Stimulated activated CD8-positive, alpha-beta memory T cell treated with anti-CD3 and anti-CD28 coated beads, Interleukin-2, amount 100 ng/mL, for 1 hour (primary cell): ENCODE results near the gene ST3GAL6.

ENCODE experiments used
- DNase-seq, 2 donors: peaks; one replicate each; pipeline ENCODE4 v3.0.0-alpha.2; 2020; ENCODE audit warnings: low read depth in 2 of 2

The ST3GAL6 gene

DNA sequence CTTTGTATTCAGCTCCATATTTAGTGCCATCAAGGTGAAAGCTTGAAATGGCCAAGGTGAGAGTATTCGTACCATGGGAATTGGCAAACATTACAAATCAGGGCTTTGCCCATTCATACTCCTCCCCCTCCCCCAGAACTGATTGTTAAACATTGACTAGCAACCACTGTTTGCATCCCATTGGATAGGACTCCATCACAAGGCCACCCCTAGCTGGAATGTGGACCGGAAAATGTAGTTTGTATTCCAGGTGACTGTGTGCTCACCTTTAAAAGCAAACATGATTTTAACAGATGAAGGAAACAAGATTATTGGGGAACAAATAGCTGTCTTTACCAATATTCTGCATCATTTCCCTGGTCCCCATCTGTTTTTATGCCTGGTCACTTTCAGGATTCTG is 14.1 kb downstream of the ST3GAL6 start:
- DNase-seq: no peak

- DNase-seq: no peak
These were observed 14.7 kb downstream of the ST3GAL6 start for GRCh38 chr3:98777801-98778220.

- no peak for DNase-seq
These were observed 15.2 kb downstream of the ST3GAL6 start for GRCh38 chr3:98778383-98778782.

- no peak for DNase-seq
These were observed 15.8 kb downstream of the ST3GAL6 start for GRCh38 chr3:98778852-98779413.

DNA sequence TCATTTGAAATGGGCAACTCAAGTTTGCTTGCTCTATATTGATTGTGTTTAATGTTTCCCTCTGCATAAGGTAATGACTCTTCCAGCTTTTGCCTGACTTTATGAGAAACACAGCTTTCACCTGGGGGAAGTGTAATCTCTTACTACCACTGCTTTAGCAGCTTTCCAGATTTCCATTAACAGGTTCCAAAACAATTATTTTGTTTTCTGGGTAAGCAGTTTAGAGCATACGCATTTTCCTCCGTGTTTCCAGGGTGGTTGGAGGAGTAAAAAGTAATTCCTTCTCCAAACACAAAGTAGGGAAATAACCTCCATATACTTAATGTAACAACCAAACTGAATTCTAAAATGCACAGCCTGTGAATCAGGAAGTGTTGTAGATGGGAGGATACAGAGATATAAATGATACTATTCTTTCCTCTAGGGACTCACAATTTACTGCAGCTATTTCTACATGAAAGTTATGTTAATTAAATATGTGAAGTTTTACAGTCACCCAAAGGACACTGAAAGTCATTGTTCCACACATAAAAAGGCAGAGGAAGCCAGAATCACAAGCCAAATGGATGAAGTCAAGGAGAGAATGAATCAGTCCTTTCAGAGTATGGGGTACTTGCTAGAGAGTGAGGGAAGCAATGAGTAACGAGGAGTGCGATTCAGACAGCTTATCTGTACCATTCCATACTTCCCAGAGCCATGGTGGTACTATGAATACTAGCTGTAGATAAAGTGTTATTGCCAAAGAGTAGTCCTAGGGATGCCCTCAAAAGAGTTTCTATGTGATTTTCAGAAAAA is 16.6 kb downstream of the ST3GAL6 start:
- DNase-seq: no peak

DNA sequence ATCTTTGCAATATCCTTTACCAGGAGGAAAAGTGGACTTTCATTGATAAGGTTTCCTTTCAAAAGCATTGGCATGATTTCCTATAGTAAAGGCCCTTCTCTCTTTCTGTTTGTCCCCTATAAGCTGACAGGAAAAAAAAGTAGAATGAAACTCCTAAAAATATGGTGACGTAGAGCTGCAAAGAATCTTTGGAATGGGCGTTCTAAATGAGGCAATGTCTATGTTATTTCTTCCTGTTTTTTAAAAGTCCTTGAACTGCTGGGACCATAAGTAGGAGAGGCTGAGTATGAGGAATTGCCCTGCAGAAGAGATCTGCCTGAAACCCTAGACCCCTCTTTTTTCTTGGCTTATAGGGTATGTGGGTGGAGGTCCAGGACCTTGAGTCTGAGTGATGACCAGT is 17.2 kb downstream of the ST3GAL6 start:
- DNase-seq: no peak

DNA sequence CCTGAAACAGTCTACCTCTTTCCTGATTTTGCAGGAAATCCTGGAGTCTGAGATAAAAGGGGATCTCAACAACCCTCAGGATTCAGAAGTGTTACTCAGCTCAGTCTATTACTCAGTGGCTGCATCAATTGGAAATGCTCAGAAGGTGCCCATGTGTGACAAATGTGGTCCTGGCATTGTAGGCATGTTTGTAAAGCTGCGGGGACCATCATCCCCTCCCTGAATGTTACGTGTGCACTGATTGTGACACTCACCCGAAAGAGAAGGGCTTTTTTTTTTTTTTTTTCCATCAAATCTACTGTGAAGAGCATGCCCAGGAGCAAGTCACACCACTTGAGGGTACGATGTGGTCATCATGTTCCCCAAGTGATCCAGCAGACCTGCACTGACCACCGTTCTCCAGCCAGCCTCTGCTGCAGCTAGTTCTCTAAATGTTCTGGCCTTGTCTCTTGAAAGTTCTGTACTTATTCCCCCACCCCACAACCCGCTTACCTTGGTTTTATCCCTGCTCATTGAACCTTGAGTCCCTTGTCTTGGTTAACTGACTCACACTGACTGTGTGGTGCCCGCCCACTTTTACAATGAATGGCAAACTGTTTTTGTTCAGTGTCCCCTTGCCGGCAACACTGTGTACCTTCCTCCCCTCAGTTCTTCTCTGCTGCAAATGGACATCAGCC is 19.8 kb downstream of the ST3GAL6 start:
- DNase-seq: no peak

GRCh38 chr3:98784042-98784441 is 20.9 kb downstream of the ST3GAL6 start:
- no peak for DNase-seq

- DNase-seq: no peak
These were observed 21.8 kb downstream of the ST3GAL6 start for GRCh38 chr3:98784666-98785600.

DNA sequence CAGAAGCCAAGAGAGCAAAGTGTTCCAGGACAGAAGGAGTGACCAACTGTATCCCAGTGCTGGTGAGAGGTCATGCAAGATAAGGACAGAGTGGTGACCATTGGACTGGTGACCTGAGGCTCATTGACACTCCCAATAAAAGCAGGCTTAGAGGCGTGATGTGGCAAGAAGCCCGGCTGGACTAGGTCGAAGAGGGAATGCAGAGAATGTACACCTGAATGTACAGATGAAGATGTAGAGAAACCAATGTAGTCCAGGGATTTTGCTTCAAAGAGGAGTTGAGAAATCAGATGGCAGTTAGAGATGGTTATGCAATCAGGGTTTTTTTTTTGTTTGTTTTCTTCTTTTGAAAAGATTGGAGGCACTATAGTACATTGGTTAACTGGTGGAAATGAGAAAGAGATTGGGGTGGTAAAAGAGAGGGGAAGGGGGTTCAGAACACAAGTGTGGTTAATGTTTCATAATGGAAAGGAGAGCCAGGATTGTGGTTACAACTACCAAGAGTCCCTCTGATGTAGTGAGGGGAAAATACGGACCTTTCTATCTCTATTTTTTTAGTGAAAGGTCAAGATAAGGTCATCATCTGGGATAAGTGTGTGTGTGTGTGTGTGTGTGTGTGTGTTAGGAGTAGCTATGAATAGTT is 23.3 kb downstream of the ST3GAL6 start:
- no peak for DNase-seq

DNA sequence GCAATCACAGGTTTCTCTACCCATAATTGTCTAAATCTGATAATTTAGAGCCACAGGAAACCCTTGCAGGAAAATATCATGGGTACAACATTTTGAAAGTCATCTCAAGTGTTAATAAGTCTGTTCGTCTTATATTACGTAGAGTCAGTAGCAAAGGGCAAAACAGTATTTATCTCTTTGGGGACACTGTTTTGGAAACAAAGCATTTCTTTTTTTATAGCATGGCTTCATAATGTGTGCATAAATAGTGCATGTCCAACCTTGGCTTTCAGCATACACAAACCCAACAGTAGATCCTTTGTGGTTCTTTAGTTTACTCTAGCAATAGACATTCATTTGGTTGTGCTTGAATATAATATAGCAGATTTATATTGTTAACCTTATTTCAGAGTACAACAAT is 24.0 kb downstream of the ST3GAL6 start:
- no peak for DNase-seq

- DNase-seq: no peak
These were observed 25.5 kb downstream of the ST3GAL6 start for GRCh38 chr3:98788651-98789050.

DNA sequence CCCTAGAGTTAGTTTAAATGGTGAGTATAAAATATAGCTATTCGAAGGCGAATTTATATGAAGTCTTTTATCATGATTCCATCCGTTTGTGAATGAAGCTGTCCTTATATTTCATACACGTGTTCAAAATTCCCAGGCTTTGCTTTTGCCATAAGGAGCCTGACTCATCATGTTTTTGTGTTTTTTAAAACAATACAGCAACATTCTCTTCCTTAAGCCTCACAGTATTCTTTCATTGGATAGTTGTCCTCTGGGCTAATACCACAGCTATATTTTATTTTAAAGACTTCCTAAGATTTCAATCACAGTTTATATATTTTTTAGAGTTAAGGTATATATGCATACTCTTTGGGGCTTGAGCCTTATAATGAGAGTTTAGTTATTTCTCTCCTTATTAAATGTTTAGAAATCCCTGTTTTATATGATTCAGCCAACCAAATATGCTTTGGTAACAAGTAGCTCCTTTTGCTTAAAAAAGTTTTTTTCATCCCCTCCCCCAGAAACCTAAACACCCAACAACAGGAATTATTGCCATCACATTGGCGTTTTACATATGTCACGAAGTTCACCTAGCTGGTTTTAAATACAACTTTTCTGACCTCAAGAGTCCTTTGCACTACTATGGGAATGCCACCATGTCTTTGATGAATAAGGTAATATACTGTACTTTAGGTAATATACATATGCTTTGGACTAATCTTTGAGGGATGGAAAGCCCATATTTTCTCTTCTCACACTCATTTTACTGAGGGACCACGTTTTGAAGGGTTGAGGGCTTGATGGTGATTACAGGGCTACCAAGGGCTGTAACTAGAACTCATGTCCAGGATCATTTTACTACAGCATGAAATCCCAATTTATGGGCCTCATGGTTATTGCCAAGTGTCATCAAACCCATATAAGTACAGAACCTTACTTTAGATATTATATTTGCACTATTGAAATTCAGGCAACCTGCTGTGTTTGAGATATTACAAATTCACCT is 28.5 kb downstream of the ST3GAL6 start:
- no peak for DNase-seq

DNA sequence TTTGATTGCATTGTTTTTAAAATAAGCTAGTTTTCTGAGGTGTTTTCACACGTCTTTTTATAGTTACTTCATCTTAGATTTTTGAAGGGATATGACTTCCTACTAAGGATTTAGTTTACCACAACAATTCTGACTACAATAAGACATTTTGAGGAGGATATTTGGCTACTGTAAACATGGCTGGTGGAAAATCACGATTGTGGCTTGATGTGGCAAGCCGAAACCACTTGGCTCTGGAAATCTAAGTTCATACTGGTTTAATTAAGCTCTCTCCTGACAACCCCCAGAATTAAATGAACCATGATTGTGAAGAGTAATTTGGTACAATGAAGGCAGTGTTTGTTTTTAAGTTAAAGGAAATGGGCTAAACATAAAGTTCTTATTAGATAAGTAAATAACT is 30.8 kb downstream of the ST3GAL6 start:
- no peak for DNase-seq

GRCh38 chr3:98796334-98796733 is 33.2 kb downstream of the ST3GAL6 start:
- DNase-seq: no peak

DNA sequence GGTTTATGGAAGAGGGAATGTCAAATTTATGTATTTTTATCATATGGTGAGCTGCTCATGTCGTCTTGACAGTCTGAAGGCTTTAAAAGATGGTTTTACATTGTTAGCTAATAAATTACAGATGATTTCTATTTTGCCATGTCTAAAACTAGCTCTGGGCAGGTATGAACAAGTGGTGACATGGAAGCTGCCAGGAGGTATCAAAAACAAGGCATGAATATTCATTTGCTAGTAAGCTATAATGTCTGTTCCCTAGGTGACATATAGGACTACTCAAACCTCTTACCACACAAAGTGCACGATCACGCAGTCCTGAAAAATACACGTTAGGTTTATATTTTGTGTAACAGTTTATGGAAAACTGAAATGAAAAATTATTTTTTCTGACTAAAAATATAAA is 34.8 kb downstream of the ST3GAL6 start:
- DNase-seq: no peak

DNA sequence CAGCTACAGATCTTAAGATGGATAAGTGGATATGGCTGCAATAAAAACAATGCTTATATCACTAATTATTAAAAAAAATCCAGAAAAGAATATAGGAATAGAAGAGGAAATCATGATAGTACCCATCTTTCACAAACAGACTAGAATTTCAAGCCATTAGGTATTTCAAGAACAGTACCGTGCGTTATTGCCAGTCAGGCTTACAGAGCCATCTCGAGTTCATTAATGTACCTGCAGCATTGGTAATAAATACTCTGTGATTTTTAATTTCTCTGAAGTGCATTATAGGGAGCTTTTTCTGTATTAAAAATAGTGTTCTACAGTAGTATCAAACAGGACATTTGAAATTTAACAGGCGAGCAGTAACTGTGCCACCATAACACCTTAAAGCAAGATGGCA is 35.7 kb downstream of the ST3GAL6 start:
- DNase-seq: no peak

DNA sequence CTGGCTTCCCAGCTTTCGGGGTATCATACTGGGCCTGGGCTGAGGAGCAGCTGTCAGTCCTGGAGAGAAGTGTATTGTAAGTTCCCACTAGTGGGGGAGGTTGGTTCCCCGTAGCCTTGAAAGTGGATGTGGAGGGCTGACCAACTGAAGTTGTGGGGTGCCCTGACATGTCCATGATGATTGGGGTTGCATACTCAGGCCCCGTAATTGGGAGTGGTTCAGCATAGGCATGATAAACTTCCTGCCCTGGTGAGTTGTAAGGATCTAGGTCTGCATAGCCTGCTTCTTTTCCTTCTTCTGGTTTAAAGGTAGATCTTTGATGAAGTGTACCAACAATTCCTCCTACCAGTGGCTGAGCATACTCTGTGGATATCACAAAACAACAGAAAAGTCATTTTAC is 36.3 kb downstream of the ST3GAL6 start:
- no peak for DNase-seq

DNA sequence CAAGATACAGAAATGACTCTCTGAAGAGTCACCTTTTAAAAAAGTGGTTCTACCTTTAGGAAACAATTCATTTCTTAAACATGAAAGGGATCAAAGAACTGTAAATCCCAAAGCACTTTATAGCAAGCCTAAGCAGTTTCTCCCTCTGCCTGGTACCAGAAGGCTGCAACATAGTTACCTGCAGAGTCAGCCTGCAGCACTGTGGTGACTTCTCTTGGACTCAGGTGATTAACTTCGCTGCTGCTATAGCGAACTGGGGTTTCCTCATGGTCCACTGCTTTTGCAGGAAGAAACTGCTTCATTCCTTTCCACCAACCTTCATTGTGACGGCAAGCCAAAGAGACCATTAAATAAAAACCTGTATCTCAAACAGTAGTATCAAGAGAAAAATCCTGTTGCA is 37.3 kb downstream of the ST3GAL6 start:
- no peak for DNase-seq

GRCh38 chr3:98801043-98801747 is 38.1 kb downstream of the ST3GAL6 start:
- DNase-seq: no peak
